H4 (cell line): ENCODE data around the gene NTF4. TPM values are rescaled to one million over a fixed set of nuclear protein-coding genes. Genes with fewer than 3 reads are reported as not detected.
A peak's percentile ranks its signal among the peaks of the same experiment; 100 is the strongest.

ENCODE experiments used
- DNase-seq: peaks from one replicate; pipeline ENCODE4 v3.0.0-alpha.2; 2015; ENCODE audit warnings: low spot score
- total RNA-seq: library from RNA; depleted of rRNA; stranded (reverse); fragments of >200 nt; shearing (Covaris generic); gene quantifications from 2 replicates; pipeline ENCODE4 v1.2.3, GENCODE V29; 2014; rRNA removed

Gene NTF4, protein sequence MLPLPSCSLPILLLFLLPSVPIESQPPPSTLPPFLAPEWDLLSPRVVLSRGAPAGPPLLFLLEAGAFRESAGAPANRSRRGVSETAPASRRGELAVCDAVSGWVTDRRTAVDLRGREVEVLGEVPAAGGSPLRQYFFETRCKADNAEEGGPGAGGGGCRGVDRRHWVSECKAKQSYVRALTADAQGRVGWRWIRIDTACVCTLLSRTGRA
- not detected in 2 replicates for total RNA-seq

DNA sequence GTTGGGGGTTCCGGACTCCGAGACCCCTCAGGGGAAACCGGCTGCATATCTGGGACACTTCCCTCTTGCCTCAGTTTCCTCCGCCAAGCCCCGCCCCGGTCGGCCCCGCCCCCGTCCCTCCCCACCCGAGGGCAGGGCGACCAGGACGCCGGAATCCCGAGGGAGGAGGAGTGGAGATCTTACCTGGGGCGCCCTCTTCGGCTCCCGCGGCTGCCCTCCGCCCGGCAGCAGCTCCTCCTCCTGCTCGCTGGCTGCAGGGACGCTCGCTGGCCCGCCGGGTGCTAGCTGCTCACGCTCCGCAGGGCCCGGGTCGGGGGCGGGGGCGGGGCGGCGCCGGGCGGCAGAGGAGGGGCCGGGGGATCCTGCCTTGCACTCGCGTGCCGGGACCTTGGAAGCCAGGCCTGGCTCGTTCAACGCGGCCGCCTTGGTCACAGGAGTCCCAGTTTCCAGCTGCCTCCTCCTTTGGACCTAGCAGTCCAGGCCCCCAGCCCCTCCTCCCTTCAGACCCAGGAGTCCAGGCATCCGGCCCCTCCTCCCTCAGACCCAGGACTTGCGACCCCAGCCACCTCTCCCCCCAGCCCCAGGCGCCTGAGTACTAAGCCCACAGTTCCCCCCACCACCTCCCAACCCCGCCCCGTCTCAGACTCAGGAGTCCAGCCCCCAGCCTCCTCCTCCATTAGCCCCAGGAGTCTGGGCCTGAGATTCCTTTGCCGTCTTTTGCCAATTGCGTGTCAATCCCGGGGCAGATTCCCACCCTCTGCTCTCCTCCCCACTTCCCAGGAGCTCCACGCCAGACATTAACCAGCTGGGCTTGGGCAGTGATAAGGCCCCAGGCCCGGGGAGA is at the start of gene NTF4:
Gene NTF4 (minus strand): TSS at position 51 of the 844 bp plus-strand sequence. CDS start 2,821 bp downstream, outside the sequence.
- no peak for DNase-seq

DNA sequence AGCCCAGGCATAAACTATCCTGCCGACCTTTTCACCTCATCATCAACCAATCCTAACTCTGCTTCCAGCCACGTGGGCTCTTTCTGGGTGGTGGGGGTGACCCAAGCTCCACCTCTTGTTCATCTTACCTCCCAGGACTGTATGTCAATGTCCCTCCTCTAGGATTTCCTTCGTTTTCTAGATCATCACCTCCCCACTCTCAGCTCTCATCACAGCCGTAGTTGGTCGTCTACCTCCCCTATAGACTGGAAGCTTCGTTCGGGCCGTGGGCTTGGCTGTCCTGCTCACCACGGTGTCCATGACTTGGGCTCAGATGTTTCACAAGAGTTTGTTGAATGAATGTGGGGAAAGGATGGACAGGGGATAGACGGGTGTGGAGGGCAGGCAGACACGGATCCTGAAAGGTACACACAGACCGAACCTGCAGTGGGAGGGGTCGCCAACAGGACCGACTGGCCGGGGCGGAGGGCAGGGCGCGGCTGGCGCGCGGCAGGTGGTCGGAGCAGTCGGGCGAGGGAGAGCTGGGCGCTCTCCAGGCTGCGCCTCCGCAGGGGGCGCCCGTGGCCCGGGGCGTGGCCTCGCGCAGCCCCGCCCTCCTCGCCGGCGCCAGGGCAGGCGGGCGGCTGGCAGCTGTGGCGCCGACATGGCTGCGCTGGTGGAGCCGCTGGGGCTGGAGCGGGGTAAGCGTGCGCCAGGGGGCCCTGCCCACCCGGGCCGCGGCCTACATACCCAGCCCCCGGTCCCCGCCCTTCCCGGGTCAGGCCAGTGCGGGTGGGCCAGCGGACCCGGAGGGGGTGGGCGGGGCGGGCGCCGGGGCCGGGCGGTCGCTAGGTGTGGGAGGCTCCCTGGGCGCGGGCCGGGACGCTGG is 49.4 kb upstream of the NTF4 start, which contains the start of gene LIN7B:
Gene LIN7B (plus strand): TSS at position 609 of the 868 bp plus-strand sequence. CDS start 35 bp downstream, at position 644.
- DNase-seq, result peak; percentile 46

DNA sequence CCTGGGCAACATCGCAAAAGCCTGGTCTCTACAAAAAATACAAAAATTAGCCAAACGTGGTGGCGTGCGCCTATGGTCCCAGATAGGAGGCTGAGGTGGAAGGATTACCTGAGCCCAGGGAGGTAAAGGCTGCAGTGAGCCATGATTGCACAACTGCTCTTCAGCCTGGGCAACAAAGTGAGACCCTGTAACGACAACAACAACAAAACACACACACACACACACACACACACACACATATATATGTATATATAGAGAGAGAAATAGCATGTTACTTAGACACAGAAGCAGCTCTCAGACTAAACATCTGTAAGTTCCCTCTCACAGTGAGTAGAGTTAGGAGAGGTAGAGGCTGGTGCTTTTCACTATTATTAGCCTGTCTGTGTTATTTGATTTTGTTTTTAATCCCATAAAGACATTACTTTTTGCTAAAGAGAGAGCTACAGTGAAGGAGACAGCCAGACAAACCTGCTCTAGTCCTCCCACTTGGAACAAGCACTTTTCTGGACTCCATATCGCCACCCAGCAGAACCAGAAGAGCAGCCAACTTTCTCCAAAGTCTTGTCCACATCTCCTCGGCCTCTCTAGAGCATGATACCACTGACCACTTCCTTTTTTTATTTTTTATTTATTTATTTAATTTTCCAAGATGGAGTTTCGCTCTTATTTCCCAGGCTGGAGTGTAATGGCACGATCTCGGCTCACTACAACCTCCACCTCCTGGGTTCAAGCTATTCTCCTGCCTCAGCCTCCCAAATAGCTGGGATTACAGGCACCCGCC is 46.8 kb upstream of the NTF4 start:
- DNase-seq, result no peak

DNA sequence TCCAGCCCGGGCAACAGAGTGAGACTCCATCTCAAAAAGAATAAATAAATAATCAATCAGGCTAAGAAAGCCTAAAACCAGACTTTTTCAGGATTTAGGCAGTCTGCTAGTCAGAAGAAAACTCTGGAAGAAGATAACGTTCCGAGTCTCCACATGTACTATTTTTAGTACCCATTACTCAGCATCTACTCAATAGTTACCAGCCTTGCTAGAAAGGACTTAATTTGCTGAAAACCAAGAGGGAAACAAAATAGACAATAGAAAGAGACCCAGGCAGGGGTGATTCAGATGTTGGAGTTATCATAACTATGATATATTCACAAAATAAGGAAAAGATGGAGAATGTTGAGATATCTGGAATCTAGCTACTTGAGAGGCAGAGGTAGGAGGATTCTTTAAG is 45.9 kb upstream of the NTF4 start:
- no peak for DNase-seq

DNA sequence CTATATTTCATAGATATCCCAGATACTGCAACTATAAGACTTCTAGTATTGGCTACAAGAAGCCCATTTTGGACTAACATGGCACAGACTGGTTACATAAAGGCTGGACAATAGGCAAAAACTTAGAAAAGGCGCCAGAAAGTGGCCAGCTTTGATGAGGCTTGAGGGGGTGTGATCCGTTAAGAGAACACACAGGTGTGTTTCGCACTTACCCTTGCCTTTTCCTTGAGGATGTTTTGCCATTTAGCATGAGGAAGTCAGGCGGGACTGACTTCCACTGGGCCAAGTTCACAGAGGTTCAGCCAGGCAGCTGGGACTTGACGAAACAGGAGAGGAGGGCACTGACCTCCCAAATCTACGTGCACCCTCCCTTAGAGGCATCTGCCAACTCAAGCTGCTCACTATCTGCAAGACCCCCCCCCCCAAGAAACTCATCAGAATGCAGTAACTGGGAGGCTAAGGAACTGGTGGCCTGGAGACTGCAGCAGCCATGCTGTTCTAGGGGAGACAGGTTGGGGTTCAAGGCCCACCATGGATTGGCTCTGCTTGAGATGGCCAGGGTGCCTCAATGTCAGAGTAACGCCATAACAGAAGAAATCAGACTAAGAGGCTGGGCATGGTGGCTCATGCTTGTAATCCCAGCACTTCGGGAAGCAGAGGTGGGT is 45.1 kb upstream of the NTF4 start:
- DNase-seq, result no peak

DNA sequence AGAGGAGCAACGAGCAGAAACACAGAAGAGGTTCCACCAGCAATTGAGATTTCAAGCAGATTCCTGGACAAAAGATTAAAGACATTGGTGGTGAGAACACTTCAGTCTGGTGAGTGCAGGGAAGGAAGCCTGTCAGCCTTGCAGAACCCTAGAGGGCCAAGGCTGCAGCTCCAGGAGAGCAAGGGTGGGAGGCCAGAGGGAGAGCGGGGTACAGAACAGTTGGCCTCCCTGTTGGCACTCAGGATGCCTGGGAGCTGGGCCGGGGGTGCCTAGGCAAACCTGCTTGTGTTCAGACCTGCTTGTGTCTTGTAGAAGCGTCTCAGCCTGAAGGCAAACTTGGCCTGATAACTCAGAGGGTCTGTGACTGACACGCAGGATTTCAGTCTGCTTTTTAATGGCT is 44.4 kb upstream of the NTF4 start:
- no peak for DNase-seq

DNA sequence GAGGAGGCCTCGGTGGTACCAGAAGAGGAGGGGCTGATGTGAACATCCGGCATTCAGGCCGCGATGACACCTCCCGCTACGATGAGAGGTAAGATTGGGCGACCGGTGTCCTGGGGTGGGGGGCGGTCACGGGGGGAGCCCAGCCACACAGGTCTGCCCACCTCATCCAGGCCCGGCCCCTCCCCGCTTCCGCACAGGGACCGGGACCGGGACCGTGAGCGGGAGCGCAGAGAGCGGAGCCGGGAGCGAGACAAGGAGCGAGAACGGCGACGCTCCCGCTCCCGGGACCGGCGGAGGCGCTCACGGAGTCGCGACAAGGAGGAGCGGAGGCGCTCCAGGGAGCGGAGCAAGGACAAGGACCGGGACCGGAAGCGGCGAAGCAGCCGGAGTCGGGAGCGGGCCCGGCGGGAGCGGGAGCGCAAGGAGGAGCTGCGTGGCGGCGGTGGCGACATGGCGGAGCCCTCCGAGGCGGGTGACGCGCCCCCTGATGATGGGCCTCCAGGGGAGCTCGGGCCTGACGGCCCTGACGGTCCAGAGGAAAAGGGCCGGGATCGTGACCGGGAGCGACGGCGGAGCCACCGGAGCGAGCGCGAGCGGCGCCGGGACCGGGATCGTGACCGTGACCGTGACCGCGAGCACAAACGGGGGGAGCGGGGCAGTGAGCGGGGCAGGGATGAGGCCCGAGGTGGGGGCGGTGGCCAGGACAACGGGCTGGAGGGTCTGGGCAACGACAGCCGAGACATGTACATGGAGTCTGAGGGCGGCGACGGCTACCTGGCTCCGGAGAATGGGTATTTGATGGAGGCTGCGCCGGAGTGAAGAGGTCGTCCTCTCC is 43.2 kb upstream of the NTF4 start:
- DNase-seq, result no peak

DNA sequence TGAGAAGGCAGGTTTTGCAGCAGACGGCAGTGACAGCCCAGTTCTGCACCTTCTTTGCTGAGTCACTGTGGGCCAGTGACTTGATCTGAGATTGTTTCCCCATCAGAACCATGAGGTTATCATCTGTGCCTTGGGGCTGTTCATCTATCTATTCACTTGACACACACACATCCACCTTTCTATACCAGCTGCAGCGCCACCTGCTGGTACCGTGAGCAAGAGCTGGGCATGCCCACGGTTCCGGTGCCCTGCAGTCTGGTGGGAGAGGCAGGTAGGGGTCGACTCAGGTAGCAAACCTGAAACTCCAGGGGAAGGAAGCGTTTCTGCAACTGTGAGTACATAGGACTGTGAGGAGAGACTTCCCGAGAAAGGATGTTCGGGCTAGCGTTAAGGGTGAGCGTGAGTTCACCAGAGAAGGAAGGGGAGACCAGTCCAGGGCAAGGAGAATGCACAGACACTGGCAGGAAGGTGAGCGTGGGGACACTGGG is 42.1 kb upstream of the NTF4 start:
- DNase-seq, result peak; percentile 46

DNA sequence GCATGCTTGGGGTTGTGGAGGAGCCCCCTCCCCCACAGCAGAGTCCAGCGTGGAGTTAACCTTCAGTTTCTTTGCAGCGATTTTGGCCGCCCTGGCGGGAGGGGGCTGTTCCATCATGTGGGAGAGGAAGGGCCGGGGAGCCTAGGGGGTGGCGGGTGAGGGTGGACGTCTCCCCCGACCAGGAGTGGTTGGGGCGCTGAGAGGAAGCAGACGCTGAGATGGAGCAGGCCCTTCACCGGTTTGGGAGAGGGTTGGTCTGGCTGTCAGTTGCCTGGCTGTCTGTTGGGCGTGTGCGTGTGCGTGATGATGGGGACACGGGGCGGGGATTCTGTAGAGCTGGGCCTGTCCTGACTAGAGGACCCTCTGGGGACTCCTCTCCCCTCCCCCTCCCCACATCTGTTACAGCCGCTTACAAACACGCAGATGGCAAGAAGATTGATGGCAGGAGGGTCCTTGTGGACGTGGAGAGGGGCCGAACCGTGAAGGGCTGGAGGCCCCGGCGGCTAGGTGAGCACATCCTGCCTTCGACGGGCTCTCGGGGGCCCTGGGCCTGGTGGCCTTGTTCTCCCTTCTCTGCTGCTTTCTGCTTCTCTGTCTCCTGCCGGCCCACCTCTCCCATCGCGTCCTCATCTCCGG is 39.7 kb upstream of the NTF4 start:
- no peak for DNase-seq

DNA sequence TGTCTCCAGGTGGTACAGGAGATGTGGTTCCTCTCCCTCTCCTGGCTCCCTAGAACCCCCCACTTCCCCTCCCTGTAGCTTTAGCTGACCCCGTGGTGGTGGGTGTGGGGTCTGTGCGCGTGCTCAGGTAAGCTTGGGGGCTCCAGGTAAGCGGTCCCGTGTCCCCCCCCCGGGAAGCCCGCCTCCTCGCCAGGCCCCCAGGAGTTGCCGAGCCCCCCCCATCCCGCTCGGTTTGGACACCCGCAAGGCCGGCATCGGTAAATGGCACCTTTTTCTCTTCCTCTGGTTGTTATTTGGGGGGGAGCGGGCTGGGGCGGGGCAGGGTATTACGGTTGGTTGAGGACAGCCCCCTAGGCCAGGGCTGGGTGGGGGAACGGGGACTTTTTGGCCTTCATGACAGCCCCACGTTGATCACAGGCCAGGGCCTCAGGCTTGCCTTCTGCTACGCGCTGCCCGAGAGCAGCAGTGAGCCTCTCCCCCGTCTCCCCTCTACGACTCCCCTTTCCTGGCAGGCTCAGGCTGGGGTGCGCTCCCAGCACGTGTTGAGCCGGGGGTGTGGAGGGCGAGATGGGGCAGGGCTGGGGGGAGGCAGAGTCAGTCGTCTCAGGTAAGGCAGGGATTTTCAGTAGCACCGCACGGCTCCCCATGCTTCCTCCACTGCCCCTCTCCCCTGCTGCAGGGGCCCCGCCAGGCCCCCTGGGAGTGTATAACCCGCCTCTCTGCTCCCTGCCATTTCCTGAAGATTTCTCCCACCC is 38.9 kb upstream of the NTF4 start:
- no peak for DNase-seq

DNA sequence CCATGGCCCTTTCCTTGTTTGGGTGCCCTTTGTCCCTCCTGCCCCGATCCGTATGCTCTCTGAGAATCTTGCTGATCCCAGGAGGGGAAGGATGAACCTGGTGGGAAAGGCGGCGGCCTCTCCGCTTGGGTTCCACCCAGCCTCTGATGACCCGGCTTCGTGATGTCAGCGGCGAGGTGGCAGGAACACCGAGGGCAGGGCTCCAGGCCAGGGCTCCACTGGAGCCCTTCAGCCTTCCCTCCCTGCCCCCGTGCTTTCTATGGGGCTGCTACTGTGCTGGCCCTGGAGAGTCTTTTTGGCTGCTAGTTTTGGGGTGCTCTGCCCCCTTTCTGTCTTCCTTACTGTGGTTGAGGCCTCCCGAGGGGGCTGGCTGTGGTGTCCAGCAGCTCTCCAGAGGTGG is 37.7 kb upstream of the NTF4 start:
- no peak for DNase-seq

DNA sequence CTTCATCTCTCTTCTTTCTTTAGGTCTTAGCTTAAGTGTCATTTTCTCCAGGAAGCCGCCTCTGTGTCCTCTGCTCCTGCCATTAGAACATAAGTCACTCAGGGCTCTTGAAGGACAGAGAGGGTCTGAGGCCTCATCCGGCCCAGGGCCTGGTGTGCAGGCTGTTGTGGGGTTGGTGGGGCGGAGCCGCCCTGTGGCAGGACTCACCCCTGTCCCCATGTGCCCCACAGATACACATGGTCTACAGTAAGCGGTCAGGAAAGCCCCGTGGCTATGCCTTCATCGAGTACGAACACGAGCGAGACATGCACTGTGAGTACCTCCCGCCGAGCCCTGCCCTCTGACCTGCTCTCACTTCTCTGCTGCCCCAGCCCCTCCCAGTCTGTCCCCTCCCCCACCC is 36.5 kb upstream of the NTF4 start:
- no peak for DNase-seq

DNA sequence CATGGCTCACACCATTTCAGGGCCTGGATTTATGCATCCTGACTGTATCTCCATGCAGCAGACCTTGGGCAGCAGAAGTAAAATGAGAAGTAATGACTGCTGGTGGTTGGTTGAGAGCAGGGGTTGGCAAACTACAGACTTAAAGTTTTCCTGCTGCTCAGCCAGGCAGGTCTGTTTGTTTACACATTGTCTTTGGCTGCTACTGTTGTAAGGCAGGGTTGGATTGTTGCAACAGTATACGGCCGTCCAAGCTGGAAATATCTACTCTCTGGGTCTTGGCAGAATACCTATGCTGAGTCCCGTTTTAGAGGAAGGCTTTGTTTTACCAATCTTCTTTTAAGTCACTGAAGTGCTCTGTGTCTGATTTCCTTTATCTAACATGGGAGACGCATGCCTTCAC is 34.2 kb upstream of the NTF4 start:
- no peak for DNase-seq

DNA sequence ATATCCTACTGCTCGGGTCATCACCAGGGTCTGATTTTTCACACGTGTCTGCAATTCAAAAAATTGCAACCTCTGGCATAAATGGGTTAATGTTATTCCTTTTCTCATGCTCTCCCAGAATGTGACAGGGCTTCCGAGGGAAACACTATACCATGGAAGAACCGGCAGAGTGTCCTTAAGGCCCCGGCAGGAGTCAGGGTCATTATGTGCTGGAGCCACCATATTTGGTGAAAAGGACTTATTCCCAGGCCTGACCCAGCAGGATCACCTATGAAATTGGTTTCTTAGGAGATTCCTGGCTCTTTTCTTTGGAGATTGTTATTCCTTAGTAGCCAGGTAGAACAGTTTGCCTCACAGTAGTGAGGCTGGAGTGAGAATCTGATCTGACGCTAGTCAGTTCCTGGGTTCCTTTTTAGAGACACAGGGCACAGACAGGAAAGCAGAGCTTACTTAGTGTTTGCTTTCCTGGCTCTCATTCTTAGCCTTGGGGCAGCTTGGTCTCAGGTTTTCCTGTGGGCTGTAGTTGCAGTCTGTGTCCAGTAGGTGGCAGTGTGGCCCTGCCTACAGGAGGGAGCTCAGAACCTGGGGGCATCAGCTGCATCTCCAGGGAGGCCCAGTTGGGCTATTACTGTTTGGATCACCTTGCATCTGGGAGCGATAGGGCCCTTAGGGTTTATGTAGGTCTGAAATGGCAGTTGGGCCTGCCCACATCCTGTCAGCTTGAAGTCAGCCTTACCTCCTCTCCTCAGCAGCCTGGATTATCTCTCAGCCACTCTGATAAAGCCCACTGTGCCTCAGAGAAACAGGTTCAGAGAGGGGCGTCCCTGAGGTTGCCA is 33.1 kb upstream of the NTF4 start:
- peak; percentile 83 for DNase-seq

DNA sequence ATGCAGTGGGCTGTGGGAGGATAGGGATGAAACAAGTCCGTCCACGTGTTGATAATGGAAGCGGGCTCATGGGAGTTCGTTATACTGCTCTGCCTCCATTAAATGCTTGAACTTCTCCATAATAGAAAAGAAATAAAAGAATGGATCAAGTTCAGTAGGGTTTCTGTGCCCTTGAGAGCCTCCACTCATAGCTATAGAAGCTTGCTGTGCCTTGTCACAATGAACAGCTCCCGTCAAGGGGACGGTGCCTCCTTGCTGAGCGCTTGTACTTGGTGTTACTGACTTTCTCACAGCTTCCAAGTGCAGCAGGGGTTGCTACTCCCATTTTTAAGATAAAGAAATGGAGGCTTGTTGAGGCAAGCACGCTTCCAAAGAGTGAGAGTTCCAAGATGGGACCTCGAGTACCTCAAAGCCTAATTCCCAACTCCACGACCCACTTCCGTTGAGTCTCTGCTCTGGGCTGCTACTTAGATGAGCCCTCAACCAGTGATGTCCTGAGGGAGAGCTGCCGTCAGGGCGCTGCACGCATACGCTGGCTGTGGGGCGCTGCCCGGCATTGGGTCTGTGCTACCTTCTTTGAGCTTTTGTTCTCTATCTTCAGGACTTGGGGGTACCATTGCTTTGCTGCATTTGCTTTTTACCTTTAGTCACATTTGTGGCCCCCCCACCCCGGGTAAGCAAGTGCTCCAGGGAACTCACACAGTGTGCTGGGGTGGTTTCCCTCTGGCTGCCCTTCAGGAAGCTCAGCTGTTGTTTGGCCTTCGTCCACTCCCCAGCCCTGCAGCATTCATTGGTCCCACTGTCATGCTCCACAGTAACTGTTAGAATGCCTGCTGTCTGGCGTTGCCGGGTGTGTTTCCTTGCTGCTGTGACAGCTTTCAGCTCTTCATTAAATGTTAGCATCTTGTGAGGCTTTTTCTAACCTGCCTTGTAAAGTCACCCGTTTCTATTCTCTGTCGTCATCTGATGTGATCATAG is 30.2 kb upstream of the NTF4 start:
- no peak for DNase-seq

DNA sequence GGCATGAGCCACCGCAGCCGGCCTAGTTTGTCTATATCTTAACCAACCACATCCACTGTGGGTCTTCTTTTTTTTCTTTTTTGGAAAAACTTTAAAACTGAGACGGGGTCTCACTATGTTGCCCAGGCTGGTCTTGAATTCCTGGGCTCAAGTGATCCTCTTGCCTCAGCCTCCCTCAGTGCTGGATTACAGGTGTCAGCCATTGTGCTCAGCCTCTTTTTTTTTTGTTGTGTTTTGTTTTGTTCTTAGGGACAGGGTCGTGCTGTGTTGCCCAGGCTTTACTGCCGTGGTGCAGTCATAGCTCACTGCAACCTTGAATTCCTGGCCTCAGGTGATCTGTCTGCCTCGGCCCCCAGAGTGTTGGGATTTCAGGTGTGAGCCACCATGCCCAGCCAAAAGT is 28.1 kb upstream of the NTF4 start:
- DNase-seq, result no peak
